ENCODE measurements around the gene CRYBA4.
"Not testable (repeated sequence)": the region's sequence is repeated elsewhere in the genome, so short reads cannot be mapped to it uniquely, and the experiment has no call there.

The CRYBA4 gene

DNA sequence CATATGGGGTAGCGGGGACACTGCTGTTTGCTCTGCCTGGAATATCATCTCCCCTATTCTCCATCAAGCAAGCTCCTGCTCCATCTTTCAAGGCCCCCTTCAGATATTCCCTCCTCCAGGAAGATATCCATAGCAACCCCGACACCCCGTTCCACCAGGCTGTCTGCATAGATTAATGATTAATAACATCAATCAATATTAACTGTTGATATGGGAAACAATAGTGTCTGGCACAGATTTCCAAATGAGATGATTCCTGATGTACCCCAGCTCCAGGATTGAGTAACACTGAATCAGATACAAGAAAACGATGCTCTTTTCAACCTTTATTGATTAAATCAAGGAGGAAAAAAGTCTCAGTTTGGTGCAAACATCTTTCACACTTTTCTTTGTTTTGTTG lies 24.3 kb upstream of the CRYBA4 start:
- no peak for DNase-seq

DNA sequence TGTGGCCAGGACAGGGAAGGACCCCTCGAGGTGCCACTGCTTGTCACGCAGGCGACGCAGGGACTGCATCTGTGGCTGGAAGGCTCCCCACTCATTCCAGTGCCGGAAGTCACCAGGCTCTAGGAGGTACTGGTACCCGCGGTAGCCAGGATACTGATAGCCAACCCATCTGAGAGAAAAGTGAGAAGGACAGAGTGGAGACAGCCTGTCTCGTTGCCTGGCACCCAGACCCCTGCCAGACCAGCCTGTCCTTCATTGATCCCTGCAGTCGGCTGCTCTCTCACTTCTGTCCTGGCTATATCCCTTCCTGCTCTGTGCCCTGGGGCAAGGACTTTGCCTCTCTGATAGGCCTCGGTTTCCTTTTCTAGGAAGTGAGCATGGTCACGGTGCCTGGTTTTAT lies 22.3 kb upstream of the CRYBA4 start:
- DNase-seq, result no peak

DNA sequence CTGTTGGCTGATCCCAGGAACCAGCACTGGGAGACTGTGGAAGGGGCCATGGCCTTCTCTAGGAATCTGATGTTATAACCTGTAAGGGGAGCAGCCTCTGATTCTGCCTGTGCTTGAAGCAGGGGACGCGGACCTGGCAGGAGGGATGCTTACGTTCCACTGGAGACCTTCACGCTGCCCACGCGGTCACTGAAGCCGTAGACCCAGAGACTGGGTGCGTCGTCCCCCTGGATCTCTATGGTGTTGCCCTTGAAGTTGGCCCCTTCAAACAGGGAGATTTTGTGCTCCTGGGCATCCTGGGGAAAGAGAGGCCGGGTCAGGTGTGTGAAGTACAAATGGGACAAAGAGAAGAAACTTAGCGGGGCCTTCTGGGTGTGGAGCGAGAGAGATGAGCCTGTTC lies 20.0 kb upstream of the CRYBA4 start:
- no peak for DNase-seq

DNA sequence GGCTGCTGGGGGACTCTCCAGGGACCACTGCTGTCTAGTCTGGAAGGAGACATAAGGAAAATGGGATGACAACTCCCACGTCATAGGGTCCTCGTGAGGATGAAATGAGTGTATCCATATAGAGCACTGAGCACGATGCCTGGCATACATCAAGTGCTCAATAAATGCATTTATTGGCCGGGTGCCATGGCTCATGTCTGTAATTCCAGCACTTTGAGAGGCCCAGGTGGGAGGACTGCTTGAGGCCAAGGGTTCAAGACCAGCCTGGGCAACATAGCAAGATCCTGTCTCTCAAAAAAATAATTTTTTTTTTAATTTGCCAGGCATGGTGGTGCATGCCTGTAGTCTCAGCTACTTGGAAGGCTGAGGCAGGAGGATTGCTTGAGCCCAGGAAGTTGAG lies 19.6 kb upstream of the CRYBA4 start:
- DNase-seq, result no peak

DNA sequence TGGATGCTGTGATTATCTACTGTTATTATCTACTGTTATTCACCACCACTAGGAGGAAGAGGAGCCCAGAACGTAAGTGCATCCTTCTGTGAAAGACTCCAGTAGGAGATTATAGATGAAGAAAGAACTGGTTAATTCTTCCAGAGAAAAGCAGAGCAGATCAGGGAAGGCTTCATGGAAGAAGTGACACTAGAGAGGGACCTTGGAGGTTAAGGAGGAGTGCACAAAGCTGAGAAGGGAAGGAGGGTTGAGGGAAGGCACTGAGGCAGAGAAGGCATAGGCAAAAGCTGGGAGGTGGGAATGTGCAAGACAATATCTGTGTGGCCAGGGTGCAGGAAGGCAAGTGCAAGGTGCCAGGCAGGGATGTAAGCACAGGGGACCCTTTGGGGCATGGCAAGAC lies 17.4 kb upstream of the CRYBA4 start:
- DNase-seq, result no peak

DNA sequence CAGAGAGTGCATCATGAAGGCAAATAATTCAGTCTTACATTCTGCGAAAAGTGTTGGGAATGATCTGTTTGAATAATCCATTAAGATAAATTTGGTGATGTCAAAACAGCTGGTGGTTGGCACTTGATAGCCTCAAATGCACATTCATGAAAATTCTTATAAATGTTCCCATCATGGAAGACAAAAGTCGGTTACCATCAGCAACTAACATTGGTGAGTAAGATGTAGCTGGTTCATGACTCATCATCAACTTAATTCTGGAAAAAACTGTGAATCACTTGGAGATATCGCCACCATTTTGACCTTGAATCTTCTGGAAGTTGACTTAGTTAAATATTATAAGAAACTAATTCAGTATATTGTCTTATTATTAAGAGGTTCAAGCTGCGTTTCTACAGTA lies 15.2 kb upstream of the CRYBA4 start:
- no peak for DNase-seq

DNA sequence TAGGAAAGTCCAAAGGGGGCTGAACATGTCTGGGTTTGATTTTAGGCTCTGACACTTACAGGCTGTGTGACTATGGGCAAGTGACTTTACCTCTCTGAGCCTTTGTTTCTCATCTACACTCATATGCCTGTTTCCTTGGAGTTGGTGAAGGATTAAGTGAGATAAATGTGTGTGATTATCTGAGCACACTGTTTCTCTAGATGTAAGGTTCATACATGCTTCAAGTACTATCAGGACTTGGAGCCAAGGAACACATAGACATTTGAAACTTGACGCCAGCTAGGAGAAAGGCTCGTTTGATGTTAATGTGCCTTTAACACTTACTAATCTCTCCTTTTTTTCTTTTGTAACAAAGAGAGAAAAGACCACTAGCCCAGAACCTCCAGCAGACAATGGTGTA lies 13.6 kb upstream of the CRYBA4 start:
- DNase-seq, result no peak

DNA sequence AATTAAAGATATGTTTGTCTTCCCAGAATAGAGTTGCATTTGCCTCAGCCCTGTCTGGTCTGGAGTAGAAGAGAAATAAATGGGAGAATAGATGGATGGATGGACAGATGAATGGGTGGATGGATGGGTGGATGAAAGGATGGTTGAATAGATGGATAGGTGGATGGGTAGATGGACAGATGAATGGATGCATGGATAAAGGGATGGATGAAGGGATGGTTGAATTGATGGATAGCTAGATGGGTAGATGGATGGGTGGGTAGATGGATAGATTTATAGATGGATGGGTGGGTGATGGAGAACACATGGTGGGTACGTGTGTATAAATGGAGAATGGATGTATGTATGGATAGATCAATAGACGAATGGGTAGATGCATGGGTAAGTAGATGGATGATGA lies 12.5 kb upstream of the CRYBA4 start:
- no peak for DNase-seq

DNA sequence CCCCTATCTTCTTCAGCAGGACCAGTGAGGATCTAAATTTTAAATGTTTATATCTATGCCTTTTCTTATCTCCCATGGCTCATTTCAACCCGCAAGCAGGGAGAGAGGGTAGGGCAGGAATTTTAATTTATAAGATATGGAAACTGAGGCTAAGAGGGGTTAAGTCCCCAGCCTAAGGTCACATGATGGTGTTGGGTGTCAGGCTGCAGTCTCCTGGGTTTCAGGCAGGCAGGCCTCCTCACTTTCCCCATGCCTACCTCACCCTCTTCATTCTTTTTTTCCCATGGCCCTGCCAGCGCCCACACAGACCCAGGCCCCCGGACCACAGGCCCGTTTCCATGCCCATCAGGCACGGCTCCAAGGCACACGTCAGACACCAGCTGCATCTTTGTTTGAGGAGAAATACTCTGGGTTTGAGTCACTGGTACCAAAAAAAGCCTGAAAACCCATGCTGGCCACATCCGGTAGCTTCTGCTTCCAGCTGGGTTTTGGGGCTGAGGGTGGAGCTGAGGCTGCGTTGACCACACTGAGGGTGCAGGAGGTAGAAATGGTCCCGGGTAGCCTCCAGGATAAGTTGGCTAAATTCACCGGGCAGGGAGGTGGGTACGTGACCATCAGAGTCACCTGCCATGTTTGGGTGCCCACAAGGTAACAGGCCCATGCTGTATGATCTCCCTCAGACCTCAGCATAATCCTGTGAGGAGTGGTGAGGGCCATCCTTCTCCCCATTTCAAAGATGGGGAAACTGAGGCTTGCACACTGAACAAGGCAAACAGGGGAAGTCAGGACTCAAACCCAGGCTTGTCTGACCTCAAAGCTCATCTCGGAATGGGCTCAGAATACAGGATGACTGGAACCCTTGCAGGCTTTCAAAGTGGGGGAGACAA lies 11.4 kb upstream of the CRYBA4 start:
- no peak for DNase-seq

DNA sequence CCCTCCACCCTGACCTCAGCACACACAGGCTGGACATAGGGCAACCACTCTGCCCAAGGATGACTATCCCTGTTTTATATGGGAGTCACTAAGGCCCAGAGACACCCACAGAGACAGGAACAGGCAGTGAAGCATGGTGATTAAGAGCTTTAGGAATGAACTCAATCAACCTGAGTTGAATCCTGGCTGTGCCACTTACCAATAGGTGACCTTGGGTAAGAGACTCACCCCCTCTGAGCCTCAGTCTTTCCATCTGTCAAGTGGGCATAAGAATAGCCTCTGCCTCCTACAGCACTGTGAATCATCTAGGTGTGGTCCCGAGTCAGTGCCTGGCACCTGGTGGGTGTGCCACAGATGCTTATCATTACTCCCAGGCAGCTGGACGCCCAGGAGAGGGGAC lies 10.8 kb upstream of the CRYBA4 start:
- no peak for DNase-seq

DNA sequence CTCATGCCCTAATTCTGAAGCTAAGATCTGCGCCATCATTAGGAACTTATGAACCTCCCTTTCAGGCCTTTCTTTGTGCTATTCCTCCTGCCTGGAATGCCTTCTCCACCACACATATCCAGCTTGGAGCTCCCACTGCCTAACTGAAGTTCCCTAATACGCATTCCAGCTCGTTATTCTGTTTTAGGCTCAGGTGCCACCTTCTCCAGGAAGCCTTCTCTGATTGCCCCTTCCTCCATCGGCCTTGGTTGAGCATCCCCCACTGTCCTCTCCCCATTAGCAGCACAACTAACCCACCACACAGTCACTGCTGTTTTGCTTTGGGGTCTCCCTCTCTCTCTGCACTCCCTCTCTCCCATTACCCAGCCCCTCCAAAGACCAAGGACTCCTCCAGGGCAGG lies 9.1 kb upstream of the CRYBA4 start:
- no peak for DNase-seq

DNA sequence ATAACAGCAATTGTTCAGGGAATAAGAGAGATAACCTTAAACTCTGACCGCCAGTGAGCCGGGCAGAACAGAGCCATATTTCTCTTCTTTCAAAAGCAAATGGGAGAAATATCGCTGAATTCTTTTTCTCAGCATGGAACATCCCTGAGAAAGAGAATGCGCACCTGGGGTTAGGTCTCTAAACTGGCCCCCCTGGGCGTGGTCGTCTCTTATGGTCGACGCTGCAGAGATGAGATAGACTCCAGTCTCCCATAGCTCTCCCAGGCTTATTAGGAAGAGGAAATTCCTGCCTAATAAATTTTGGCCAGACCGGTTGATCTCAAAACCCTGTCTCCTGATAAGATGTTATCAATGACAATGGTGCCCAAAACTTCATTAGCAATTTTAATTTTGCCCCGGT lies 8.0 kb upstream of the CRYBA4 start:
- not testable (repeated sequence) for DNase-seq

DNA sequence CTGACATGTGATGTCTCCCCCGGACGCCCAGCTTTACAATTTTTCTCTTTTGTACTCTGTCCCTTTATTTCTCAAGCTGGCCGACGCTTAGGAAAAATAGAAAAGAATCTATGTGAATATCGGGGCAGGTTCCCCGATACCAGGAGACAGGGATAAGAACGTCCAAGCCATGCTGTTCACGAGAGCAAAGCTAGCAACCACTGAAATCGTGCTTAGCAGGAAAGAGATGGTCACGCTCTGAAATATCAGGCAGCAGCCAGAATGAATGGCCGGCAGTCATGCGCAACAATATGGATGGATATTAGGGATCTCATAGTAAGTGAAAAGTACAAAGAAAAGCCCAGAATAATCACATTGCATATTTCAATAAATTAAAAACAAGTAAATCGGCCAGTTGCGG lies 7.4 kb upstream of the CRYBA4 start:
- no peak for DNase-seq

DNA sequence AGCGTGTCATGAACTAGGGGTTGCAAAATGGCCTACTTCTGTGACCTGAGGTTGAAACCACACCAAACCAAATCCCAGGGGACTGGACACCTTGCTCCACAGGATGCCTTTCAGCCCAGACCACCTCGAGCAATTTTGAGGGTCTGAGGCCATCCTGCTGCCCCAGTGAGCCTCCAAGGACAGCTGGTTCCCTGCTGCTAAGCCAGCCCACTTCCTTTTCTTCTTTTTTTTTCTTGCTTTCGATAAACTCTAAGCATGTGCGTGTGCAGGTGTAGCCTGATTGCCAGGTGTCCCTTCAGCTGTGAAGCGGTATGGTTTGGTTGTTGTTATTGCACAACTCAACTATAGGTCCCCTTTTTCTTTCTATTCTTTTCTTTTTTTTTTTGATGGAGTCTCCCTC lies 6.6 kb upstream of the CRYBA4 start:
- no peak for DNase-seq

DNA sequence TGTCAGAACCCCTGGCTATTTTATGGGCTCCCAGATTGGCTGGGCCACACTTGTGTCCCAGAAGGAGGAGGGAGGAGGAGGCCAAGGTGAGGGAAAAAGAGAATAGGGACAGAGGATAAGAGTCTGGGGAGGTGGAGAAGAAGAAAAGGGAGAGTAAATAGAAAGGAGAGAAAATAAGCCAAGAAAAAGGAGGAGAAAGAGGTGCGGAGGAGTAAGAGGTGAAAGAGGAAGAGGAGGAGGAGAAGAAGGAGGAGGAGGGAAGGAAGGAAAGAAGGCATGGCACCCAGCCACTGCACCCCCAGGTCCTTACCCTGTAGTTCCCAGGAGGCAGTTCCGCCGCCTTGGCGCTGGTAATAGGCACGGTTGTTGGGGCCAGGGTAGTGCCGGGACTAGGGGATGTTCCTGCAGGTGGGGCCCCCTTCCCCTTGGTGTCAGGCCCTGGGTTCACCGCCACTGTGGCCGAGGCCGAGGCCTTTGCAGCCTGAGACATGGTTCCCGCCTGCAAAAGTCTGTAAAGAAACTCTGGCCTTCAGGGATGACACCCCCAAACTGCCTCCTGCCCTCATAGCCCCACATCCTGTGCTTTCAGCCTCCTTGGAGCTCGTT lies 5.8 kb upstream of the CRYBA4 start:
- DNase-seq, result no peak

DNA sequence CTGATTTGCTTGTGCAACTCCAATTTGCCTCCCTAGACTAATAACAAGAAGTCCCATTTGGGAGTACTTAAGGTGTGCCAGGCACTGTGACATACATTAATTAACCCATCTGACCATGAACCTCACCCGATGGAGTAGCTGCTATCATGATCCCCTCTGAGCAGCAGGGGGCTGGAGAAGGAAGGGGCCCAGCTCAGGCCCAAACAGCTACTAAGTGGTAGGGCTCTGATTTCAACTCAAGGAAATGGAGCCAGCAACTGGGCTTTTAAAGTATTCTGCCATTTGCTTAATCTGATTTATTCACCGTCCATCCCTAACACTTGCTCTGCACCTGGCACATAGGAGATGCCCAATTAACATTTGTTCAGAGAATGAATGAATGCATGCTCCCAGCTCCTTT lies 5.1 kb upstream of the CRYBA4 start:
- no peak for DNase-seq

DNA sequence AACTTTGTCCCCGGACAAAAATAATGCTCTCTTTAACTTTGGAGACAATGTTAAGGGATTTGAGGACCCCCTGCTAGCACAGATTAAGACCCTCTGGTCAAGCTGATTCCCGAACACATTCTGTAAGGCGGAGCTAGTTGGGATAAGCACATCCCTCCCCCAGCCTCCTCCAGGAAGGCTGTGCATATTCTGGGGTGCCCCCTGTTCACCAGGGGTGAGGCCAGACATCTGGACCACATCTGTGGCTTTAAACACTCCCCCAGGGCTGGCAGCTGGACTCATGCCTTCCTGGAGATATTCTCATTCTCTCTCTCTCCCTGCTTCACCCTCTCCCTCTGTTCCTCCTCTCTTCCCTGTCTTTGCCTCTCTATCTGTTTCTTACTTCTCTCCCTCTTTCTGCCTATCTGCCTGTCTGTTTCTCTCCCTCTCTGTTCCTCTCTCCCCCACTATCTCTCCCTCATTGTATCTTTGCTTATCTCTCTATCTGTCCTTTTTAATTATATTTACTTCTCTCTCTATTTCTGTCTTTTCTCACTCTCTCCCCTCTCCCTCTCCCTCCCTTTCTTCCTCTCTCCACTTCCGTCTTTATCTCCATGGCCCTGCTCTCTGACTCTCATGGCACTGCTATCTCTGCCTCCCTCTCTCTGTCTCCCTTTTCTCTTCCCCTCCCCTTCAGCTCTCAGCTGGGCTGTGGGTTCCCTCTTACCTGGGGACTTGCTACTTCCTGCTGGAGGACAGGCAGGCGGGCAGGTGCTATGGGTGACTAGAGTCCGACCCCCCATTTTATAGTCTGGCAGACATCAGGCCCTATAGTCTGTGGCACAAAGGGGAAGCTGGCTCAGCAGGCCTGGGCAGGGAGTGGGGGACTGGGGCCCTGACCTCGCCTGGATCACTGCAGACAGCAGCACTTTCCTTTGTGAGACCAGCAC lies 4.2 kb upstream of the CRYBA4 start, which contains the start of gene CRYBB1:
TSS of gene CRYBB1 (minus strand) at position 757 of the 929 bp plus-strand sequence. CDS start 1,708 bp downstream, outside the sequence.
- DNase-seq, result no peak

DNA sequence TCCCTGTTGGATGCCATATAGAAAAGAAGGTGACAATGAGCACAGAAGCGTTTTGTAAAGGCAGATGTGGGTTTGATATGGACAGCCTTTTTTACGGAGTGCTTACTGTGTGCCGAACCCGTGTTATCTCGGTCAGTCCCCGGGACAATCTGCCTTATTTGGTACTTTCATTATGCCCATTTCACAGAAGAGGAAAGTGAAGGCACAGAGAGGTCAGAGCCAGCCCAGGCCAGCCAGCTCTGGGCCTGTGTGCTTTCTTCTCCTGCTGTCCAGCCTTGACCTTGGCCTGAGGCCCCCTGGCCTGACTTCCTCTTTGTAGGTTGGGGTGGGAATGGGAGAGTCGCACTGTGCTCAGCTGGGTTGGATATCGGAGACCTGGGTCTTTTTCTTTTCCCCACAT lies 3.3 kb upstream of the CRYBA4 start:
- DNase-seq, result no peak

DNA sequence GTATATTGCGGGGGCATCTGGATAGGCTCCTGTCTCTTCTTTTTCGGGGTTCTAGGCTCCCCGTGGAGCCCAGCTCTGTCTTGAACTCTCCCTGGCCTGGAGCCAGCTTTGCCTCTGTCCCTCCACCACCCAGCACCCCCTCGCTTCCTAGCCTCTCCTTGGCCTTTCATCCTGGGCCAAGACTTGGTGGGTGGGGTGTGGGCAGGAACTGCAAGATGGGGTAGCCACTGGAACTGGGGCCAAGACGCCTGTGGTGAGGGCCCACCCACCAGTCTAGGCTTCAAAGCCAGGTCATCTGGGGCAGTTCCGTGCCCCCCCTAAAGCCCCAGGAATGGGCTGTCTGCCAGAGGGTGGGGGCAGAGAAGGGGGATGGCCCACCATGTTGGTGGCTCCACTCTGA lies 2.3 kb upstream of the CRYBA4 start:
- DNase-seq, result no peak

DNA sequence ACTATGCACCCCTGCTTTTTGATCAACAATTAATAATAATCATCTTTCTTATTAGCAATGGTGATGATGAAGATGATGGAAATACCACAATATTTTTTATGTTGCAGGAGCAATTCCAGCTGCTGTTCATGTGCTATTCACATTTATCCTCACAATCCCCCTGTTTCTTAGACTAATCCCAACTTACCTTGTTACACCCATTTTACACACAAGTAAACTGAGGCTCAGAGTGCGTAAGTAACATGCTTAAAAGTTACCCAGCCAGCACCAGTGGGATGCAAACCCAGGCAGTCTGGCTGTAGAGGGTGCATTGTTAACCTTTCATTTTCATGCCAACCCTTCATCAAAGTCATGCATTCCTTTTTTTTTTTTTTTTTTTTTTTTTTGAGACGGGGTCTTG lies 1.6 kb upstream of the CRYBA4 start:
- no peak for DNase-seq

DNA sequence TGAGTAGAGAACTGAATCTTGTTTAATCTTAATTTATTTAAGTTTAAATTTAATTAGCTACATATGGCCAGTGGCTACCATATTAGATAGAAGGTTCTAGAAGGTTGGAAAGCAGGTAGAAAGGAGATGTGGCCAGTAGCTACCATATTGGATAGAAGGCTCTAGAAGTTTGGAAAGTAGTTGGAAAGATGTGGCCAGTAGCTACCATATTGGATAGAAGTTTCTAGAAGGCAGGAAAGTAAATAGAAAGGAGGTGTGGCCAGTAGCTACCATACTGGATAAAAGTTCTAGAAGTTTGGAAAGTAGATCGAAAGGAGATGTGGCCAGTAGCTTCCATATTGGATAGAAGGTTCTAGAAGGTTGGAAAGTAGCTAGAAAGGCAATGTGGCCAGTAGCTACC lies 2.2 kb downstream of the CRYBA4 start:
- DNase-seq, result no peak

DNA sequence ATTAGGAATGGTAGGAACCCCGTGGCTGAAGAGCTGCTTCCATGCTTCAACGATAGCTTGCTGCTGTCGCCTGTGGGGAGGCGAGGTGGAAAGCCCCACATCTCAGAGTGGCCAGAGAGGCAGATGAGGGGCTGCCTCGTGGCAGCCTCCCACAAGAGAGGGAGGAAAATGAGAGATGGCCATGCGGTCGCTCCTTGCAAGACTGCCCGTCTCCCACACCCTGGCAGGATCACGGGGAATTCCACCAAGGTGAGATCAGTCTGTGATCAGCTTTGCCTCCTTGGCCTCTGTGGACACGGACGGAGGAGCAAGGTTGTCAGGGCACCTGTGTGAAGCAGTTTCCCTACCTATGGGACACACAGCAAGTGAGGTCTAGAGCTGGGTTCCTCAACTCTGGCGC lies 3.0 kb downstream of the CRYBA4 start:
- no peak for DNase-seq

DNA sequence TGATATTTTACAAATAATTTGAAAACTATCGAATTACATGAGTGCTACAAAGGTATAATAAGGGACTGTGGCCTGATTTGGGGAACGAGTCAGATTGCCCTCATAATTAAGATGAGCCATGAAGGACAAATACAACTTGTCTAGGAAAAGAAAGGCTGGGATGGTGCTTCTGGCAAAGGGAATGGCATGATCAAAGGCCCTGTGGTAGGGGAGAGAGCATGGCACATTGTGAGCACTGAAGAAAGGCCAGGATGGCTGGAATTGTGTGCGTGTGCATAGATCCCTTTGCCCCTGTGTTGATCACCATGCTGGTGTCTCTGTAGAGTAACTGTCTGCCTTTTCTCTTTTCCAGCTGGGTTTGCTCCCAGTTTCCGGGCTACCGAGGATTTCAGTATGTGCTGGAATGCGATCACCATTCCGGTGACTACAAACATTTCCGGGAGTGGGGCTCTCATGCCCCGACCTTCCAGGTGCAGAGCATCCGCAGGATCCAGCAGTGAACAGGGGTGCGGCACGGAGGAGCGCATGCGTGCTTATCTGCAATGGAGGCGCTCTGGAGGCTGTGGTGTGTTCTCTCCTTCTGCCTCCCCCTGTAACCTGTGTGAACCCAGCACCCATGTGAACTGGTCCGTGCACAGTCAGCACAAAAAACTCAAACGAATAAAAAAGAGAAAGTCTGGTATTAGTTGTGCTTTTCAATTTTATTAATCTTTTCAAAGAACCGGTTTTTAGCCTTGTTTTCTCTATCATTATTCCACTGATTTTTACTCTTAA lies 8.4 kb downstream of the CRYBA4 start:
- DNase-seq, result no peak
